Measurements from ENCODE around the gene LBHD1. TPM values are rescaled to one million over a fixed set of nuclear protein-coding genes. Genes with fewer than 3 reads are reported as not detected.

LBHD1 gene
- total and polyA plus RNA-seq, 2 of the 13 experiments (the other 11 are each of a cell fraction or from before 2014, with no cell fraction given) = 3.2 to 3.7 TPM

DNA sequence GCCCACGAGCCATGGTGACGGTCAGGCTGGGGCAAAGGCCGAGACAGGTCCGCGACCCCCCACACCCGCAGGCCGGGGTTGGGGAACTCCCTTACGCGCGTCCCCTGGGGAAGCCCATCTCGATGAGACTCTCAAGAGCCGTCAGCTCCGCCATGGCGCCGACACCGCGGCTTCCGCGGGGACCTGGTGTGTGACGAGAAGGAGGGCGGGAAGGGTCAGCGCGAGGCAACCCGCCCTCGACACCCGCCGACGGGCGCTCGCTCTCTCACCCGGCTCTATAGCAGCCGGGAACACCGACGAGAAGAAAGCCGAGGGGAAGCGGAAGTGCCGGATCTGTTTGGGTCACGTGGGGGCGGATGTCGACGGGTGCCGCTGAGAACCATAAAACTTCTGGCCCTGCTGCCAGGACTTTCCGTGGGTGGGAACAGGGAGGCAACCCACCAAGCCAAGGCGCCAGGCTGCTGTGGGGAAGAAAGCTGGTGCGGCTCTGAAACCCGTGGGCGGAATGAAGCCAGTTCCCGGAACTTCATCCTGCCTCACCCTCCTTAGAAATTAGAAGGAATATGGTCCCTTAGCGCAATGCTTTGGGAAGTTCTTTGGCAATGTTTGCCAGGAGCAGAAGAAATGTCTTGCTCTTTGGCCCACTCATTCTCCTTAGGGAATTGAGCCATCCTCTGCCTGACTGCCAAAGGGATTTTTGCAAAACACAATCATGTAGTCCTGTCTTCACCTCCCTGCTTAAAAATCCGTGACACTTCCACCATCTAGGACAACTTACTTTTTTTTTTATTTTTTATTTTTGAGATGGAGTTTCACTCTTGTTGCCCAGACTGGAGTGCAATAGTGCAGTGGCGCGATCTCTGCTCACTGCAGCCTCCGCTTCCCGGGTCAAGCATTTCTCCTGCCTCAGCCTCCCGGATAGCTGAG is 7.0 kb upstream of the LBHD1 start, which contains the start of gene UBXN1 (continued):
- TF ChIP-seq, protein P1, sequence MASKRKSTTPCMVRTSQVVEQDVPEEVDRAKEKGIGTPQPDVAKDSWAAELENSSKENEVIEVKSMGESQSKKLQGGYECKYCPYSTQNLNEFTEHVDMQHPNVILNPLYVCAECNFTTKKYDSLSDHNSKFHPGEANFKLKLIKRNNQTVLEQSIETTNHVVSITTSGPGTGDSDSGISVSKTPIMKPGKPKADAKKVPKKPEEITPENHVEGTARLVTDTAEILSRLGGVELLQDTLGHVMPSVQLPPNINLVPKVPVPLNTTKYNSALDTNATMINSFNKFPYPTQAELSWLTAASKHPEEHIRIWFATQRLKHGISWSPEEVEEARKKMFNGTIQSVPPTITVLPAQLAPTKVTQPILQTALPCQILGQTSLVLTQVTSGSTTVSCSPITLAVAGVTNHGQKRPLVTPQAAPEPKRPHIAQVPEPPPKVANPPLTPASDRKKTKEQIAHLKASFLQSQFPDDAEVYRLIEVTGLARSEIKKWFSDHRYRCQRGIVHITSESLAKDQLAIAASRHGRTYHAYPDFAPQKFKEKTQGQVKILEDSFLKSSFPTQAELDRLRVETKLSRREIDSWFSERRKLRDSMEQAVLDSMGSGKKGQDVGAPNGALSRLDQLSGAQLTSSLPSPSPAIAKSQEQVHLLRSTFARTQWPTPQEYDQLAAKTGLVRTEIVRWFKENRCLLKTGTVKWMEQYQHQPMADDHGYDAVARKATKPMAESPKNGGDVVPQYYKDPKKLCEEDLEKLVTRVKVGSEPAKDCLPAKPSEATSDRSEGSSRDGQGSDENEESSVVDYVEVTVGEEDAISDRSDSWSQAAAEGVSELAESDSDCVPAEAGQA (IDR thresholded peaks at IDR 0.05; ENCODE audit: low read depth) = no peak
- TF ChIP-seq, protein P1 (CRISPR knock-in tag; IDR thresholded peaks at IDR 0.05; ENCODE audit: borderline replicate concordance) = no peak
- TF ChIP-seq, protein P2, sequence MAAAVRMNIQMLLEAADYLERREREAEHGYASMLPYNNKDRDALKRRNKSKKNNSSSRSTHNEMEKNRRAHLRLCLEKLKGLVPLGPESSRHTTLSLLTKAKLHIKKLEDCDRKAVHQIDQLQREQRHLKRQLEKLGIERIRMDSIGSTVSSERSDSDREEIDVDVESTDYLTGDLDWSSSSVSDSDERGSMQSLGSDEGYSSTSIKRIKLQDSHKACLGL (CRISPR knock-in tag; IDR thresholded peaks at IDR 0.05) = peak; percentile 81
- TF ChIP-seq ZNF253 (CRISPR knock-in tag; IDR thresholded peaks at IDR 0.05; ENCODE audit: borderline replicate concordance) (0 out of 2 replicates have a peak, but pooled peaks have one; percentile 45), ZFP62 (CRISPR knock-in tag; IDR thresholded peaks at IDR 0.05) (no peak), ZBTB20 (CRISPR knock-in tag; IDR thresholded peaks at IDR 0.05; ENCODE audit: borderline replicate concordance, low read depth) (0 out of 2 replicates have a peak, but pooled peaks have one; percentile 36), RFX5 (IDR thresholded peaks at IDR 0.05; ENCODE audit: low read depth, low read length) (no peak), NAIF1 (CRISPR knock-in tag; IDR thresholded peaks at IDR 0.05; ENCODE audit: borderline replicate concordance) (no peak), MEIS1 (CRISPR knock-in tag; IDR thresholded peaks at IDR 0.05; ENCODE audit: borderline replicate concordance) (no peak; the same call in 1 of the 2 replicates), ZNF329 (CRISPR knock-in tag; IDR thresholded peaks at IDR 0.05; ENCODE audit: low read depth) (no peak), TAF15 (IDR thresholded peaks at IDR 0.05; ENCODE audit: low read depth, low read length, poor library complexity, severe bottlenecking) (peak; percentile 77), ZNF12 (CRISPR knock-in tag; IDR thresholded peaks at IDR 0.05) (no peak)
- TF ChIP-seq, protein P3, sequence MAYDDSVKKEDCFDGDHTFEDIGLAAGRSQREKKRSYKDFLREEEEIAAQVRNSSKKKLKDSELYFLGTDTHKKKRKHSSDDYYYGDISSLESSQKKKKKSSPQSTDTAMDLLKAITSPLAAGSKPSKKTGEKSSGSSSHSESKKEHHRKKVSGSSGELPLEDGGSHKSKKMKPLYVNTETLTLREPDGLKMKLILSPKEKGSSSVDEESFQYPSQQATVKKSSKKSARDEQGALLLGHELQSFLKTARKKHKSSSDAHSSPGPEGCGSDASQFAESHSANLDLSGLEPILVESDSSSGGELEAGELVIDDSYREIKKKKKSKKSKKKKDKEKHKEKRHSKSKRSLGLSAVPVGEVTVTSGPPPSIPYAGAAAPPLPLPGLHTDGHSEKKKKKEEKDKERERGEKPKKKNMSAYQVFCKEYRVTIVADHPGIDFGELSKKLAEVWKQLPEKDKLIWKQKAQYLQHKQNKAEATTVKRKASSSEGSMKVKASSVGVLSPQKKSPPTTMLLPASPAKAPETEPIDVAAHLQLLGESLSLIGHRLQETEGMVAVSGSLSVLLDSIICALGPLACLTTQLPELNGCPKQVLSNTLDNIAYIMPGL (CRISPR knock-in tag; IDR thresholded peaks at IDR 0.05; ENCODE audit: borderline replicate concordance in 1 of 2, low read depth in 1 of 2) = peak; percentile 51 to 84; a peak in 3 of 4 replicates
- TF ChIP-seq, protein P4, sequence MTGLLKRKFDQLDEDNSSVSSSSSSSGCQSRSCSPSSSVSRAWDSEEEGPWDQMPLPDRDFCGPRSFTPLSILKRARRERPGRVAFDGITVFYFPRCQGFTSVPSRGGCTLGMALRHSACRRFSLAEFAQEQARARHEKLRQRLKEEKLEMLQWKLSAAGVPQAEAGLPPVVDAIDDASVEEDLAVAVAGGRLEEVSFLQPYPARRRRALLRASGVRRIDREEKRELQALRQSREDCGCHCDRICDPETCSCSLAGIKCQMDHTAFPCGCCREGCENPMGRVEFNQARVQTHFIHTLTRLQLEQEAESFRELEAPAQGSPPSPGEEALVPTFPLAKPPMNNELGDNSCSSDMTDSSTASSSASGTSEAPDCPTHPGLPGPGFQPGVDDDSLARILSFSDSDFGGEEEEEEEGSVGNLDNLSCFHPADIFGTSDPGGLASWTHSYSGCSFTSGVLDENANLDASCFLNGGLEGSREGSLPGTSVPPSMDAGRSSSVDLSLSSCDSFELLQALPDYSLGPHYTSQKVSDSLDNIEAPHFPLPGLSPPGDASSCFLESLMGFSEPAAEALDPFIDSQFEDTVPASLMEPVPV (CRISPR knock-in tag; IDR thresholded peaks at IDR 0.05) = peak; percentile 40; the same call in 1 of the 2 replicates

Data from HepG2 (cell line).